ENCODE measurements around the gene CLEC18C.
"Not testable (repeated sequence)": the region's sequence is repeated elsewhere in the genome, so short reads cannot be mapped to it uniquely, and the experiment has no call there.

Gene CLEC18C

GRCh38 chr16:70159355-70160348 lies 13.9 kb upstream of the CLEC18C start:
- DNase-seq = no peak

GRCh38 chr16:70160388-70160787 lies 13.2 kb upstream of the CLEC18C start:
- no peak for DNase-seq

- DNase-seq = no peak
Measured at GRCh38 chr16:70160821-70161220, 12.8 kb upstream of the CLEC18C start.

- no peak for DNase-seq
Measured at GRCh38 chr16:70161350-70161749, 12.2 kb upstream of the CLEC18C start.

- no peak for DNase-seq
Measured at GRCh38 chr16:70162041-70162451, 11.5 kb upstream of the CLEC18C start.

GRCh38 chr16:70163596-70163995 lies 10.0 kb upstream of the CLEC18C start:
- no peak for DNase-seq

GRCh38 chr16:70166688-70167087 lies 6.9 kb upstream of the CLEC18C start:
- DNase-seq = not testable (repeated sequence)

GRCh38 chr16:70173916-70174315 lies 329 bp downstream of the CLEC18C start:
- not testable (repeated sequence) for DNase-seq

- DNase-seq = not testable (repeated sequence)
Measured at GRCh38 chr16:70174387-70174932, 873 bp downstream of the CLEC18C start.

GRCh38 chr16:70187858-70188607 lies 14.4 kb downstream of the CLEC18C start:
- DNase-seq = not testable (repeated sequence)

GRCh38 chr16:70188608-70188915 lies 15.0 kb downstream of the CLEC18C start:
- DNase-seq = not testable (repeated sequence)

- not testable (repeated sequence) for DNase-seq
Measured at GRCh38 chr16:70190574-70190973, 17.0 kb downstream of the CLEC18C start.

- DNase-seq = not testable (repeated sequence)
Measured at GRCh38 chr16:70196683-70197300, 23.2 kb downstream of the CLEC18C start.

- not testable (repeated sequence) for DNase-seq
Measured at GRCh38 chr16:70197611-70198010, 24.0 kb downstream of the CLEC18C start.

- DNase-seq = not testable (repeated sequence)
Measured at GRCh38 chr16:70198230-70198629, 24.6 kb downstream of the CLEC18C start.

GRCh38 chr16:70198666-70199065 lies 25.1 kb downstream of the CLEC18C start:
- DNase-seq = not testable (repeated sequence)

GRCh38 chr16:70199170-70199569 lies 25.6 kb downstream of the CLEC18C start:
- DNase-seq = not testable (repeated sequence)

GRCh38 chr16:70200063-70200462 lies 26.5 kb downstream of the CLEC18C start:
- not testable (repeated sequence) for DNase-seq

GRCh38 chr16:70203508-70203907 lies 29.9 kb downstream of the CLEC18C start:
- DNase-seq = not testable (repeated sequence)

GRCh38 chr16:70204010-70204409 lies 30.4 kb downstream of the CLEC18C start:
- DNase-seq = not testable (repeated sequence)

GRCh38 chr16:70204668-70205405 lies 31.2 kb downstream of the CLEC18C start:
- DNase-seq = not testable (repeated sequence)

GRCh38 chr16:70206382-70206781 lies 32.8 kb downstream of the CLEC18C start:
- DNase-seq = not testable (repeated sequence)
